PC-9 (cell line): ENCODE data around the gene NMB.

Source experiments
- CTCF ChIP-seq: fragments of 200-600 bp; sonication (generic); conservative IDR thresholded peaks from 2 replicates; pipeline ENCODE4 v1.6.1; 2017; ENCODE audit warnings: mixed run types, antibody characterized with exemption, mild to moderate bottlenecking, moderate library complexity
- EZH2 ChIP-seq: fragments of 200-600 bp; sonication (generic); IDR thresholded peaks from 2 replicates; pipeline ENCODE4 v1.8.0; 2017; ENCODE audit warnings: antibody characterized with exemption, low read depth

DNA sequence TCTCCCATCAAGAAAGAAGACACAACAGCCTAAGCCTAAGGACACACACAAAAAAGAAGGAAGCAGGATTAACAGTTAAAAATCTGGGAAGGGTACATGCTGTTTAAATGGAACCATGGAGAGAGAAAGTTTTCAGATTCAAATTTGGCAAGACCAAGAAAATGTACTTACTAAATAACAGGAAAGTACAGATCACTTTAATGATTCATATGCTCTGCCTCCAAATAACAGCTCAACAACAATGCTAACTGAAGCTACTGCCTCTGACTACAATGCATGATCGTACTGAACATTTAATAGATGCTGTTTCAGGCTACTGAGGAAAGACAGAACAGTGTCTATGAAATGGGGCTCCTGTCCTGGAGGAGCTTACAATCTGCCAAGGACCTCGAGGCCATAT lies 8.4 kb upstream of the NMB start:
- TF ChIP-seq CTCF (no peak), EZH2 (no peak)
